K562 (cell line): Measurements from ENCODE around the gene FASN. TPM values are rescaled to one million over a fixed set of nuclear protein-coding genes. Genes with fewer than 3 reads are reported as not detected.

Source experiments
- CBX2 ChIP-seq: fragments of 200-600 bp; sonication (generic); IDR thresholded peaks from one replicate; pipeline ENCODE4 v1.6.1; 2012; ENCODE audit warnings: mild to moderate bottlenecking, low read length, inconsistent platforms; ENCODE audit not compliant: insufficient read depth, poor library complexity, severe bottlenecking
- FIP1L1 ChIP-seq: fragments of 200-400 bp; formaldehyde crosslinking; IDR thresholded peaks from 2 replicates; pipeline ENCODE4 v1.6.1; 2018; ENCODE audit warnings: mild to moderate bottlenecking, low read depth, low read length; ENCODE audit not compliant: poor library complexity, severe bottlenecking
- KAT2B ChIP-seq: IDR thresholded peaks from one replicate; pipeline ENCODE4 v1.6.1; 2012; ENCODE audit warnings: low read depth, mild to moderate bottlenecking, control low read depth, inconsistent platforms, low read length, moderate library complexity
- LARP7 ChIP-seq: fragments of 450-650 bp; IDR thresholded peaks from 2 replicates; pipeline ENCODE4 v1.6.1; 2016
- MYNN ChIP-seq, 2 experiments: sonication (generic); formaldehyde crosslinking in 1 of 2; IDR thresholded peaks; 2 replicates each; pipeline versions ENCODE4 v1.5.0 to v1.6.1; 2016 to 2020; ENCODE audit warnings: antibody characterized with exemption in 1 of 2, missing genetic modification reagents in 1 of 2
- NONO ChIP-seq, 2 experiments: fragments of 200-400 bp in 1 of 2; fragments of 450-650 bp in 1 of 2; formaldehyde crosslinking in 1 of 2; IDR thresholded peaks; 2 replicates each; pipeline ENCODE4 v1.6.1; 2017; ENCODE audit warnings: low read depth in 2 of 2, mild to moderate bottlenecking in 2 of 2, moderate library complexity in 2 of 2, low read length in 1 of 2
- NR2F6 ChIP-seq: fragments of 450-650 bp; formaldehyde crosslinking; IDR thresholded peaks from 2 replicates; pipeline ENCODE4 v1.4.0; 2020; ENCODE audit warnings: mild to moderate bottlenecking
- POLR2A ChIP-seq: fragments of 450-650 bp; conservative IDR thresholded peaks from 2 replicates; pipeline ENCODE4 v1.6.1; 2016
- POLR2B ChIP-seq: fragments of 450-650 bp; IDR thresholded peaks from 2 replicates; pipeline ENCODE4 v1.6.1; 2018; ENCODE audit warnings: low read depth; ENCODE audit not compliant: partially characterized antibody
- SRSF1 ChIP-seq: fragments of 200-400 bp; formaldehyde crosslinking; IDR thresholded peaks from 2 replicates; pipeline ENCODE4 v1.6.1; 2017; ENCODE audit warnings: mild to moderate bottlenecking, low read depth, low read length, moderate library complexity
- SUPT5H ChIP-seq: fragments of 450-650 bp; IDR thresholded peaks from 2 replicates; pipeline ENCODE4 v1.6.1; 2016
- TEAD4 ChIP-seq, 2 experiments: sonication (generic) in 1 of 2; formaldehyde crosslinking in 1 of 2; IDR thresholded peaks; 2 replicates each; pipeline versions ENCODE4 v1.6.1 to v1.8.0; 2012 to 2022; ENCODE audit warnings: borderline replicate concordance in 1 of 2, inconsistent platforms in 1 of 2, low read length in 1 of 2, mild to moderate bottlenecking in 1 of 2, missing genetic modification reagents in 1 of 2
- TRIM28 ChIP-seq: fragments of 450-650 bp; IDR thresholded peaks from 2 replicates; pipeline ENCODE4 v1.6.1; 2017
- ZNF280A ChIP-seq: fragments of 450-650 bp; IDR thresholded peaks from 2 replicates; pipeline ENCODE4 v1.6.1; 2018; ENCODE audit warnings: mild to moderate bottlenecking, low read depth; ENCODE audit not compliant: partially characterized antibody
- ZNF561 ChIP-seq: fragments of 450-650 bp; formaldehyde crosslinking; conservative IDR thresholded peaks from 2 replicates; pipeline ENCODE4 v1.4.0; 2020; ENCODE audit warnings: mild to moderate bottlenecking, moderate library complexity
- polyA plus RNA-seq, 8 experiments: library from polyadenylated mRNA; depleted of rRNA in 4 of 8; stranded (reverse) in 5 of 8; unstranded in 3 of 8; fragments of >200 nt; fragmentation: Nextera tagmentation in 2 of 8; fragmentation: Illumina TruSeq in 1 of 8; extraction: Ambion mirVana in 2 of 8; extraction: Trizol in 1 of 8; gene quantifications; 2 replicates each; pipeline versions ENCODE4 v1.2.1 to v1.2.3, GENCODE V29; 2011 to 2014; ENCODE audit warnings: inconsistent platforms in 1 of 8, missing spikeins in 1 of 8
- total RNA-seq, 7 experiments: library from RNA; depleted of rRNA in 6 of 7; stranded (reverse); fragments of >200 nt in 6 of 7; fragmentation: Illumina TruSeq in 2 of 7; extraction: Trizol in 2 of 7; gene quantifications; 2 replicates each; pipeline versions ENCODE4 v1.2.1 to v1.2.3, GENCODE V29; 2011 to 2021; ENCODE audit warnings: low replicate concordance in 1 of 7
- TF ChIP-seq, protein P1 (sequence below), 2 experiments: fragments of 450-650 bp; IDR thresholded peaks; 2 replicates each; pipeline ENCODE4 v1.6.1; 2016

Gene FASN
- total and polyA plus RNA-seq, 9 of the 15 experiments (the other 6 are each of a cell fraction or from before 2014, with no cell fraction given): 0.15 to 663 (median 49.9) TPM

DNA sequence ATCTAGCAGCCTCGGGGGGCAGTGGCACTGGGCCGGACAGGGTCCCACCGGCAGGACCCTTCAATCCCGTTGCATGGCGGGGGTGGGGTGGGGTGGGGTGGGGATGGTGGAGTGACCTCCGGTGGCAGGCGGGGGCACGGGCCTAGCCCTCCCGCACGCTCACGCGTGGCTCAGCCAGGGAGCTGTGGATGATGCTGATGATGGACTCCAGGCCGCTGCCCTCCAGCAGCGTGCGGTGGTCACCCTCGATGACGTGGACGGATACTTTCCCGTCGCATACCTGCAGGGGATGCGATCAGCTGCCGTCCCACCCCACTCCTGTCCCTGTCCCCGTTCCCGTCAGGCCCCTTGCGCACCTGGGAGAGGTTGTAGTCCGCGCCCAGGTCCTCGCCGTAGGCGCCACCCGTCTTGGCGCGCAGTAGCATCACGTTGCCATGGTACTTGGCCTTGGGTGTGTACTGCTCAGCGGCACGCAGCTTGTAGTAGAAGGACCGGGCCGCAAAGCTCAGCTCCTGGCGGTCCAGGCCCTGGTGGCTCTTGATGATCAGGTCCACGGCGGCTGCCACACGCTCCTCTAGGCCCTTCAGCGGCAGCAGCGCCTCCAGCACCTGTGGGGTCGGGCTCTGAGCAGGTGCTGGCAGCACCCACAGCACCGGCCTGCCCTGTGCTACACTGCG is 18.9 kb downstream of the FASN start (continued):
- TF ChIP-seq NONO (IDR thresholded peaks at IDR 0.05; ENCODE audit: low read depth in 2 of 2, low read length in 1 of 2) (no peak), POLR2A (peak; percentile 69), POLR2B (peak; percentile 25), ZNF280A (no peak), LARP7 (no peak), SUPT5H (peak; percentile 73), FIP1L1 (peak; percentile 47), MYNN (IDR thresholded peaks at IDR 0.05) (peak; percentile 73), MYNN (CRISPR knock-in tag; IDR thresholded peaks at IDR 0.05) (no peak), TEAD4 (IDR thresholded peaks at IDR 0.05; ENCODE audit: low read length) (no peak), TEAD4 (CRISPR knock-in tag; IDR thresholded peaks at IDR 0.05; ENCODE audit: borderline replicate concordance) (no peak), KAT2B (no peak), TRIM28 (no peak), NR2F6 (no peak), SRSF1 (no peak), ZNF561 (no peak), CBX2 (no peak)
- TF ChIP-seq, protein P1, sequence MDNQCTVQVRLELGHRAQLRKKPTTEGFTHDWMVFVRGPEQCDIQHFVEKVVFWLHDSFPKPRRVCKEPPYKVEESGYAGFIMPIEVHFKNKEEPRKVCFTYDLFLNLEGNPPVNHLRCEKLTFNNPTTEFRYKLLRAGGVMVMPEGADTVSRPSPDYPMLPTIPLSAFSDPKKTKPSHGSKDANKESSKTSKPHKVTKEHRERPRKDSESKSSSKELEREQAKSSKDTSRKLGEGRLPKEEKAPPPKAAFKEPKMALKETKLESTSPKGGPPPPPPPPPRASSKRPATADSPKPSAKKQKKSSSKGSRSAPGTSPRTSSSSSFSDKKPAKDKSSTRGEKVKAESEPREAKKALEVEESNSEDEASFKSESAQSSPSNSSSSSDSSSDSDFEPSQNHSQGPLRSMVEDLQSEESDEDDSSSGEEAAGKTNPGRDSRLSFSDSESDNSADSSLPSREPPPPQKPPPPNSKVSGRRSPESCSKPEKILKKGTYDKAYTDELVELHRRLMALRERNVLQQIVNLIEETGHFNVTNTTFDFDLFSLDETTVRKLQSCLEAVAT (IDR thresholded peaks at IDR 0.05): no peak
- TF ChIP-seq, all 486 proteins: peak for 11
